Raji (cell line): ENCODE results near the gene SLC38A10.

Experiments
- POLR2A ChIP-seq: IDR thresholded peaks from 2 replicates; pipeline ENCODE4 v1.6.1; 2011; ENCODE audit warnings: low read depth, low read length, control low read depth; ENCODE audit not compliant: insufficient read depth

Gene SLC38A10

DNA sequence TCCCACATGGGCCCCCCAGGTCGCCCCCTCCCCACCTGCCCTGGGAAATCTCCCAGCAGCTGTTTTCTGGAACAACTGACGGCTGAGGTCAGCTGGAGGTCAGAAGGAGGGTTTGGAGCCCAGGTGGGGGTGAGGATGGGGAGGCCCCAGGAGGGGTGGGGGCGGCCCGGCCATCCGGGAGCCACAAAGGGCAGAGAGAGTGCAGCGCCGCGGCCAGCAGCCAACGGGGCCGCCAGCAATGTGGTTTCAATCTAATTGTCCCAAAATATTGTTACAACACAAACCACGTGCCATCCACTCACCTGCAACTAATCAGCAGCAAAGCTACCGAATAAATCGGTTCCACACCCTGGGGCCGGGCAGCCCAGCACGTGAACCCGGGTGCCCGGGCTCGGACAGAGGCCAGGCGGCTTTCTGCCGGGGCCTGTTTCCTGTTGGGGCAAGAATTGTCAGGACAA, 28.3 kb upstream of the SLC38A10 start:
- TF ChIP-seq POLR2A: no peak

DNA sequence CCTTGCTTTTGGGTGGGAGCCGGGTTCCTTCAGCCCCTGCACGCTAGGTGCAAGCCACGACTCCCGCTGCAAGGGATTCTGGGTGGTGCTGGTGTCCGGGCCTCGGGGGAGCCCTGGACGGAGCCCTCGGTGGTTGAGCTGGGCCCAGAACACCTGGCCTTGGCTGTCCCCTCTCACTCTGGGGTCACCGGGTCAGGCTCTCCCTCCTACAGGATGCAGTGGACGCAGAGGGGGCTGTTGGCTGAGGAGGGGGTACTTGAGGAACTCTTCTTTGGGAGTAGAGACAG, 27.9 kb upstream of the SLC38A10 start:
- no peak for TF ChIP-seq POLR2A

DNA sequence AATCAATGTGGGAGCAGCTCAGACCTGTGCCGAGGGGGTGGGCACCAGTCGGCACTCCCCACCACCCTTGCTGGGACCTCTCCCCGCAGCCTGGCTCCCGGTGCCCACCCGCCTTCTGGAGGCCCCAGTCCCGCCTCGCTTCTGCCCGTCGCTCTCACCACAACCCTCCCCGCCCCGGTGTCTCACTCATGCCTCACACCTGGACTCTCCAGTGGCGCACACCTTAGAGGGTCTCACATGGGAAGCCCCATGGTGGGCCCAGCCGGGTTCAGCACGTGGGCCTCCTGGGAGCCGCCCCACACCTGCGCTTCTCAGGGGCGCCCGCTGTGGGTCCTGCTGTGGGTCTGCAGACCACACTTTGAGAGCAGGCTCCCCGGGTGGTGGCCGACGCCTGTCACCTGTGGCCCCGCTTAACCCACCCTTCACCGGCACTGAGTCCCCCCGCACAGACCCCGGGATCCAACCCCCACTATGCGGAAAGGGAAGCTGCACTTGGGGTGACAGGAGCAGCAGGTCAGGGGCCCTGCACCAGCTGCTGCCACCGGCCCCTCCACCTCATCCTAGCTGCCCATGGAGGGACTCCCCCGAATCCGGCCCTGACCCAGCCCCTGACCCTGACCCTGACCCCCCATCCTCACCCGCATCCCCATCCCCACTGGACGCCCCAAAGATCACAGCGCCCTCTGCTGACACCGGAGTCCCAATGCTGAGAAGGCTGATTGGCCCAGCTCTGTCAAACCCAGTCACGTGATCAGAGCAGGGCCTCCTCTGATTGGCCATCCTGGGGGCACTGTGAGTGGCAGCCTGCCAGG, 27.4 kb upstream of the SLC38A10 start:
- TF ChIP-seq POLR2A: no peak

DNA sequence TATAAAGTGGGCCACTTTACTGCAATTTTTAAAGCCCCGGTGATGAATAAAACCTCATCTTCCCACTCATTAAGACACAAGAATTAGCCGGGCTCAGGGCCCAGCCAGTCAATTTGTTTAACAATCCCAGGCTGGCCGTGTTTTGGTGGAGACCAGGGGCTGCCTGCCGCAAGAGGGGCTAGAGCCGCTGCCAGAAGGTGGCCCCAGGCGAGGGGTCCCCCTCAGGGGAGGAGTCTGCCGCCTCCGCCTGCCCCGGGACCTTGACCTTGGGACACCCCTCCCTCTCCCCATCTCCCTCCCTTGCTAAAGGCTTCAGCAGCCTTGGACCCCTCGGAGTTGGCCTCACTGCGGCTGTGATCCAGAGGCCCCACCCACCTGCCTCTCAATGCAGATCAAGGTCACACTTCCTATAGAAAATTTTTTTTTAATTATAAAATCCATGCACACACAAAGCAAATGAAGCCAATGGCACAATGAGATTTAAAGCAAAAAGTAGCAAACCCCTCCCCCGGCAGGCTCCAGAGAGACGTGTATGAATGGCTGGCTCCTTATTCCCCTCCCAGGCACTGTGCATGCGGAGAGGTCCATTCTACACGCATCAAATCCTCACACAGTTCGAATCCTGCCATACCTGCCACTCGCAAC, 23.0 kb upstream of the SLC38A10 start:
- TF ChIP-seq POLR2A: no peak

DNA sequence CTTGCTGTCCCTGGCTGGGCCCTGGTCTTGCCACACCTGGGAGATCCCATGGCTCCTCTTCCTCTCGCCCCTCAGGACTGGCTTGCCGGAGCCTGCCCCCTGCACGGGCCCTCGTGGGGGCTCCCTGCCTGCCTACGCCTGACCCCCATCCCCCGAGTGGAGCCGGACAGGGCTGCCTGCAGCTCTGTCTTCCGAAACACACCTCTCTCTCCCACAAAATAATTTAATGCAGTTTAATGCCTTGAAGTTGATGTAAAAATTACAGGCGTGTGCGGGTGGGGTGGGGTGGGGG, 22.4 kb upstream of the SLC38A10 start:
- TF ChIP-seq POLR2A: no peak

DNA sequence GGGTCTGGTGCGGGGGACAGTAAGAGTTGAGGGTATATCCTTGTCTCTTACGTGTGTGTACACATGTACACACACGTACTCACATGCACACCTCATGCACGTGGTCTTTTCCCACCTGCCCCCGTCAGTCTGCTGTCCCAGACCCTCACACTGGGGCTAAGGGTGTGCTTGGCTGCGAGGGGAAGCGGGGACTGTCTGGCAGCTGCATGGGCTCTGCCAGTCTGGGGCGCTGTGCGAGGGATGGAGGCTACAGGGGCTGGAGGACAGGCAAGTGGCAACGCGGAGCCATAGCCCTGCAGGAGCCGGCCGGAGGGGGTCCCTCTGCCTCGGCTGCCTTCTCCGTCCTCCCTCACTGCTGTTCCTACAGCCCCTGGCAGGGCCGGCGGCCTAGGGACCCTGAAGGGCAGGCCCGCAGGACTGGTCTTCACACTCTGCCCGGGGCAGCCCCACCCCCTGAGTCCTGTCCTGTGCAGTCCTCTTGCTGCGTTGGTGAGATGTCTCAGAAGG, 20.8 kb upstream of the SLC38A10 start:
- no peak for TF ChIP-seq POLR2A

DNA sequence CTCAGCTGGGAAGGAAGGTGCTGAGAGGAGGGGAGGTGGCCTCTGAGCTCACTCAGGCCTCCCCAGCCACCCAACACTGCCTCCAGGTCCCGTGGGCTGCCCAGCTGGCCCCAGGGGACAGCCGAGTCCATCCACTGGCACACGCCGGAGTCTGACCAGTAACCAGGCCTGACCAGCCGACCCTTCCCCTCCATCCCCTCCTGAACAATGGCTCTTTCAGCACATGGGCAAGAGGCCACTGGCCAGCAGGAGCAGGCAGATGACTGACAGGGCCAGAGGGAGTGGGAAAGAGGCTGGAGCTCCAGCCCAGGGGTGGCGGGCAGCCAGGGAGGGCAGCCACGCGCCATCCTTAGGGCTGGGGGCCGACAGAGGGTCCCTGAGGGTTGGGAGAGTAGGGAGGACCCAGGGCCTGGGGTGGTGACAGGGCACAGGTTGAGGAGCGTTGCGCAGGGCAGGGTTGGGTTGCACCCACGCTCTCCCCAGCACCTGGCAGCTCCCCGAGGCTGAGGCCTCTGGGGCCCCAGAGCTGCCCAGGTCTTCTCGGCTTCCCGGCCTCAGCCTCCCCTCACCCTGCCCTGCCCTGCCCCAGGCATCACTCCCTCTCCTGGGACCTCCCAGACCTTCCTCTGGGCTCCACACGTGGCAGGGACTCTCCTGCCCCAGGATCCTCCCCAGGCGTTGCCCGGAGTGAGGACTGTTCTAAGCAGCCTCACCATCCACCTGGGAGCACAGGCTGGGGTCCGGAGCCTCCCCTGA, 20.2 kb upstream of the SLC38A10 start:
- no peak for TF ChIP-seq POLR2A

DNA sequence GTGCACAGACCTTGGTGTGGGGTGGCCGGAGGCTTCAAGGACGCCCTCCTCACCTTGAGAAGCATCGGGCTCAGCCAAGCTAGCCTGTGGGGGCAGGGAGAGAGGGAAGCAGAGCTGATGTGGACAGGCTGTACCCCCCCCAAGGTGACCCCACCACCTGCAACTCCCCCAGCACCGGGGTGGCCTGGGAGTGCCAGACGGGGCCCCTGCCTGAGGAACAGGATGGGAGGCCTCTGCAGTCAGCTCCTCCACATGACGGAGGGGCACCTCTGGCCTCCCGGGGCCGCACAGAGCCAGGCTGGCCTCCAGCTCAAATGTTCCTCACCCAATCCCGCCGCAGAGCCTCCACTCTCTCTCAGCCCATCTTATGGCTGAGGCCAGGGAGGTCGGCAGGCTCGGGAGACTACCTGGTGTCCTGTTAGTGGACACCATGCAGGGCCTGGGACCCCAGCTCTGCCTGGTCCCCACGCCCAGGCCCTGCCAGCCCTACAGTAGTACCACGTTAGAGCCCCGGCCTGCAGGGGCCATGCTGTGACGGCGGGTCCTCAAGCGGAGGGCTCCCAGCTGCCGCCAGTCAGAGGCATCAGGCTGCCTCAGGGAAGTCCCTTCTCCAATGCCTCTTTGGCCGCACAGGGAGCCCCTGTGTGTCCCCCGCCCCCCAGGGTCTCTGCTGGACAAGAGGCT, 19.4 kb upstream of the SLC38A10 start:
- no peak for TF ChIP-seq POLR2A

DNA sequence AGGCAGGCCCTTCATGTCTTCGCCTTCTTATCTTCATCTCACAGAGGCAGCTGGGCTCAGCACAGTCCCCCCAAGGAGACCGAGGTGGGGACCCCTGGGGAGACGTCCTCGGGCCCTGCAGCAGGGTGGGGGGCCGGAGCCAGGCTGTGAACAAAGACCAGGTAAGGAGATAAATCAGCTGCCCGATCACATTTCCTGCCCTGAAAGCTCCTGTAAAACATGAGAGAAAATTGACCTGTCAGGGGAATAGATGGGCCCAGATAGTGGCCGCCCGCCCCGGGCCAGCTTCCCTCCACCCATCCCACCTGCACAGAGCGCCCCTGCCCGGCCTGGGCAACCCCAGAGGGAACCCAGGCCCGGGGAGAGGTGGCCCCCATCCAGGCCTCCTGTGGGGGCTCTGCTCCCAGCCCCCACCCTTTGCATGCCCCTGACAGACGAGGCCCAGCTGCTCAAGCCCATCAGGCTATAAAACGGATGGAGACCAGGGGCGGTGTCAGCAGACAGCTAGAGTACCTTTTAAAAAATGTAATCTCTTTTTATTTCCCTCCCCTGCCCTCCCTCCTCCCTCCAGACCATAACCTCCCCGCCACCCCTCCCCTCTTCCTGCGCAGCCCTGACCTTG, 18.8 kb upstream of the SLC38A10 start:
- TF ChIP-seq POLR2A: no peak

DNA sequence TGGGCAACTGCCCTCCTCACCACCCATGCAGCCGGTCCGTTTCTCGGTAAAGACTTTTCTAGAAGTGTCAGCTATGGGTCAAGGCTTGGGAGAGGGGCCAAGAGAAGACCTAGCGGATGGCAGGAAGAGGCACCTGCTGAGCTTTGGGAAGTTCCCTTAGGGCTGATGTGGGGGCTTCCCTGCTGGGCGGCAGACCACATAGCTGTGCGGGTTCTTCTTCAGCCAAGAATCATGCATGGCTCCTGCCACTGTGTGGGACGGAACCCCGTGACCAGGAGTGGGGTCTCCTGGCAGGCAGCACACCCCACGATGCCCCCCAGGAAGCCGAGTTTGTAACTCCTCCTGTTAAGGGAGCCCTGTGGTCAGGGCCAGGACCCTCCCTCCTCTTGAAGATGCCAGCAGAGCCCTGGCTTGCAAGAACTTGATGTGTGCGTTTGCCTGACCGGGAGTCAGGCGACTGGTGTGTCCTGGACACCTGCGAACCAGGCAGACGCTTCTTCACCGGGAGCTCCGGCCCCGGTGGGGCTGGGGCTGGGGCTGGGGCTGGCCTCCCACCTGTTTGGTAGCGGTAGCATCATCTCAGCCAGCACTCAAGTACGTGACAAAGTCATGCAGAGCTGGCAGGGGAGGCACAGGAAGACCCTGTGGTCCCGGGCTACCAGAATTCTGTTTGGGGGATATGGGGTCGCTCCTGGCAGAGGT, 17.7 kb upstream of the SLC38A10 start:
- TF ChIP-seq POLR2A: no peak

DNA sequence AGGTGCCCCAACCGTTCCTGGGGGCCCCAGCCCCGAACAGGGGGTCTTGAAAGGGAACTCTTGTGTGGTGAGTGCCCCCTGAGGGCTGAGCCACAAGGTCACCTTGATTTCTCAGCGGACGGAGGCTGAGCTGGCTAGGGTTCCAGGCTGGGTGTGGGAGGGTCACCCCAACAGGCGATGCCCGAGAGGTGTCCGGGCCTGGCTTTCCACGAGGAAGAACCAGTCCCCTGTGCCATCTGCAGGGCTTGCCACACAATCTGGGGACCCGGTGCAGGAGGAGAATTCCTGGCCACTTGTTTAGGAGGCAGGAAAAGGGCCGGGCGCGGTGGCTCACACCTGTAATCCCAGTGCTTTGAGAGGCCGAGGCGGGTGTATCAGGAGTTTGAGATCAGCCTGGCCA, 16.8 kb upstream of the SLC38A10 start:
- TF ChIP-seq POLR2A: no peak

DNA sequence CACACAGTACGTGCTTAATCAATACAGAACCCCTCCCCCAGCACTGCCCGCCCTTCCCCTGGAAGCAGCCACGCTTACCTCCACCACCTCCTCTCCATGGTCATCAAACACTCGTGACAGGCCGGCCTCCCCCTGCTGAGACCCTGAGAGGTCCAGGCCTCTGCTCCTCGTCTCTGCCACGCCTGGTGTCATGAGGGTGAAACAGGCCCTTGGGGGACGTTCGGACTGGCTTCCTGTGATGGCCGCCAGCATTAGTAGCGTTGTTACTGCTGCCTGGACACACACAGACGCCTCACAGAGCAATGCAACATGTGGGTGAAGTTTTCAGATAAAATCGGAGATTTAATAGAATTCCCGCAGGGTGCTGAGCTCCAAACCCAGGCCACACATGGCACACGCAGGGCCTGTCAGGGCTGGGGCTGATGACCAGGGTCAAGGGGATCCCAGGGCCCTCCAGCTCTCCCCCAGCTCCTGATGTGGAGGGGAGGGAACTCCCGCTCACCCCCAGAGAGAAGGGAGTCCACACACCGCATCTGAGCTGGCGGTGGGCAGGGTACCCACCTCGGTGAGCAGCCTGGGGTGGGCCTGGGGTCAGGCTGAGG, 15.9 kb upstream of the SLC38A10 start:
- no peak for TF ChIP-seq POLR2A

DNA sequence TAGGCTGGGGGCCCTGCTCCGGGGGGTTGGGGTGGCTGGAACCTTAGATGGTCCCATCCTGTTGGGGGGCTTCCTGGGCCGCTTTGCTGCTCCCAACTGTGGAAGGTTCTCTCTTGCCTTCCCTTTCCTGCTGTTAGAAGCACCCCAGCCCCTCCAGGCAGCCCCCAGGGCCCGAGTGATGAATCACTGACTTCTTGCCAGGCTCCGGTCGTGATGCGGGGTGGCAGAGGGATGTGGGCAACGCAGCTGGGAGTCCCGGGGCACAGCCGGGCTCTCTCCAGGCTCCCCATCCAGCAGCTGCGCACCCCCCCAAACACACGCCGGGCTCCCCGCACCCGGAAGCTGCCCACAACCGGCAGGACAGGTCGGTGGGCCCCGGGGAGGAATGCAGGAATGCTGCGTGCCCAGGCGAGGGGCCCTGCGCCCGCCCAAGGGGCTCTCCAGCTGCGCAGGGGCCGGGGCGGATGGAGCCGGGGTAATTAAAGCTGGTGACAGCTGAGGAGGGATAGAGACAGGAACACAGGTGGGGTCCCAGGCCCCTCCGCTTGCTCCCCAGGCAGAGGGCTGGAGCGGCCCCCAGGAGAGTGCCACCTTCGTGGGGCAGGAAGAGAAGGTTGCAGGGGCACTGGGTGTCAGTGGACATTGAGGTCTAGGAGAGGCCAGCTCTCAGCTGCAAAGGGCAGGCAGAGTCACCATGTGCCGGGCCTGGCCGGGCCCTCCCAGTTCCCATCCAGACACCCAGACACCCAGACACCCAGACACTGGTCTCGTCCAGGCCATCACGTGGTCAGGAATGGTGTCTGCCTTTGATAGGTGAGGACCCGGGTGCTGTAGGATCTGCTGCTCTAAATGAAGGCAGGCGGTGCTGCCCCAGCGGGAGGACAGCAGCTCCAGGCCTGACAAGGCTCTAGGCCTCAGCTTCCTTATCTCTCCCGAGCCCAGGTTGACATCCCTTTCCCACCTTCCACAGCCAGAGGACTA, 15.0 kb upstream of the SLC38A10 start:
- no peak for TF ChIP-seq POLR2A
